Prostate gland (tissue), 2 donors: ENCODE results near the gene SREBF2.

Experiments
- POLR2A ChIP-seq: fragments of 450-650 bp; IDR thresholded peaks from one replicate; pipeline ENCODE4 v1.6.1; 2016; ENCODE audit warnings: antibody characterized with exemption, mild to moderate bottlenecking
- TF ChIP-seq, protein P1 (sequence below), 4 experiments: fragments of 200-600 bp in 2 of 4; fragments of 450-650 bp in 2 of 4; sonication (generic) in 2 of 4; IDR thresholded peaks; 1 replicate in 3 of 4; 2 replicates in 1 of 4; pipeline ENCODE4 v1.5.1; 2016 to 2019; ENCODE audit warnings: antibody characterized with exemption in 4 of 4, mild to moderate bottlenecking in 2 of 4, moderate library complexity in 2 of 4

DNA sequence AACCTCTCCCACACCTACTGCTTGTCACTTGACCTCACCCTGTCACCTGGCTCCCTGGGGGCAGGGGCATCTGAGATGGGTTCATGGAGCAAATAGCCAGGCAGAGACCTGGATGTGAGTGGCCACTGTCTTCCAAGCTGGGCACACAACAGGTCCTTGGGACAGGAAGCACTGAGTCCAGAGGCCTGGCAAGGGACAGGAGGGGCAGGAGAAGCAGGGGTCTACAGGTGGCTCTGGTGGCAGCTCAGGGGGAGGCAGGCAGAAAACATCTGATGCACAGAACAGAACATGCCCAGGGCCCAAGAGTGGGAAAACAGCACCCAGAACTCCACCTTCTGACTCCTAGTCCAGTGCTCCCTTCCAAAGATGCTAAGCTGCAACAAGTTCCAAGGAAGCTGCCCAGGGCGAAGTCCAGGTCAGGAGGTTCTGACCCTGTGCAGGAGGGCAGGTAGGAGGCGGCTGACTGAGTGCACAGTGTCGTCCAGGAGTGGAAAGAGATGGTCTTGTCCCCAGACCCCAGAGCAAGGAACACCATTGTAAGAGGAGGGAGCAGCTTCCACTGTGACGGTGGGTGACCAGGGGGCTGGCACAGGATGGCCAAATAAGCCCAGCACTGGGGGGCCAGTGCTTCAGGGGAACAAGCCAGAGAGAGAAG, 90.2 kb downstream of the SREBF2 start:
- TF ChIP-seq, protein P1, sequence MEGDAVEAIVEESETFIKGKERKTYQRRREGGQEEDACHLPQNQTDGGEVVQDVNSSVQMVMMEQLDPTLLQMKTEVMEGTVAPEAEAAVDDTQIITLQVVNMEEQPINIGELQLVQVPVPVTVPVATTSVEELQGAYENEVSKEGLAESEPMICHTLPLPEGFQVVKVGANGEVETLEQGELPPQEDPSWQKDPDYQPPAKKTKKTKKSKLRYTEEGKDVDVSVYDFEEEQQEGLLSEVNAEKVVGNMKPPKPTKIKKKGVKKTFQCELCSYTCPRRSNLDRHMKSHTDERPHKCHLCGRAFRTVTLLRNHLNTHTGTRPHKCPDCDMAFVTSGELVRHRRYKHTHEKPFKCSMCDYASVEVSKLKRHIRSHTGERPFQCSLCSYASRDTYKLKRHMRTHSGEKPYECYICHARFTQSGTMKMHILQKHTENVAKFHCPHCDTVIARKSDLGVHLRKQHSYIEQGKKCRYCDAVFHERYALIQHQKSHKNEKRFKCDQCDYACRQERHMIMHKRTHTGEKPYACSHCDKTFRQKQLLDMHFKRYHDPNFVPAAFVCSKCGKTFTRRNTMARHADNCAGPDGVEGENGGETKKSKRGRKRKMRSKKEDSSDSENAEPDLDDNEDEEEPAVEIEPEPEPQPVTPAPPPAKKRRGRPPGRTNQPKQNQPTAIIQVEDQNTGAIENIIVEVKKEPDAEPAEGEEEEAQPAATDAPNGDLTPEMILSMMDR (IDR thresholded peaks at IDR 0.05): no peak
- TF ChIP-seq POLR2A: no peak
